Right ventricle myocardium superior (tissue), 1 donor: ENCODE results near the gene SUN2. TPM values are rescaled to one million over a fixed set of nuclear protein-coding genes. Genes with fewer than 3 reads are reported as not detected.

Experiments used
- ATAC-seq: fragments of 200-7000 bp; cut with Tn5 transposase; one replicate; pipeline ENCODE4 v1.9.1; 2020; ENCODE audit warnings: mild to moderate bottlenecking; ENCODE audit not compliant: poor library complexity
- DNase-seq: peaks from one replicate; pipeline ENCODE4 v3.0.0-alpha.2; 2020
- intact Hi-C: fragments of 100-400 bp; cut with DNase I; formaldehyde crosslinking; loops from one replicate; pipeline ENCODE4 v1.11.2; 2022
- total RNA-seq: library from RNA; stranded (reverse); fragmentation: NEBNext Ultra II Directional; extraction: Animal tissue kit (Norgen Biotek cat#: 25700); gene quantifications from one replicate; pipeline ENCODE4 v1.2.1, GENCODE V29; 2021
- donor health status: DM: no; HTN: yes; CAD: no; lungs with severe emphysema.

The SUN2 gene
- total RNA-seq, 1 donor from 2014 or later, result 117 TPM

- ATAC-seq, result no peak
- no peak for DNase-seq
- intact Hi-C loops, result no loop called here
These were observed 15.0 kb downstream of the SUN2 start for GRCh38 chr22:38740754-38741153.

GRCh38 chr22:38740116-38740723, 15.6 kb downstream of the SUN2 start:
- no peak for DNase-seq
- intact Hi-C loops, result no loop called here
- ATAC-seq, result no peak

- ATAC-seq (peak; percentile 78), DNase-seq (peak; percentile 76)
- intact Hi-C loops, result no loop called here
These were observed 16.3 kb downstream of the SUN2 start for GRCh38 chr22:38739300-38740055.

GRCh38 chr22:38738475-38739070, 17.2 kb downstream of the SUN2 start:
- ATAC-seq, result no peak
- intact Hi-C loops, result no loop called here

GRCh38 chr22:38737302-38738060, 18.3 kb downstream of the SUN2 start:
- peak; percentile 20 for DNase-seq

More at GRCh38 chr22:38738475-38739070, 17.2 kb downstream of the SUN2 start:
- peak; percentile 29 for DNase-seq

GRCh38 chr22:38736257-38736570, 19.6 kb downstream of the SUN2 start:
- no peak for ATAC-seq
- DNase-seq, result peak; percentile 28
- intact Hi-C loops, result no loop called here

More at GRCh38 chr22:38737302-38738060, 18.3 kb downstream of the SUN2 start:
- intact Hi-C loops, result no loop called here
- ATAC-seq, result no peak

- DNase-seq (peak; percentile 35), ATAC-seq (no peak)
- intact Hi-C loops, result no loop called here
These were observed 20.1 kb downstream of the SUN2 start for GRCh38 chr22:38735465-38736256.

GRCh38 chr22:38735126-38735464, 20.7 kb downstream of the SUN2 start:
- DNase-seq (peak; percentile 33), ATAC-seq (no peak)
- intact Hi-C loops, result no loop called here

- DNase-seq (peak; percentile 26), ATAC-seq (no peak)
These were observed 21.2 kb downstream of the SUN2 start for GRCh38 chr22:38734421-38735100.

GRCh38 chr22:38733724-38734381, 21.9 kb downstream of the SUN2 start:
- intact Hi-C loops, result no loop called here
- peak; percentile 73 for ATAC-seq
- peak; percentile 77 for DNase-seq

More at GRCh38 chr22:38734421-38735100, 21.2 kb downstream of the SUN2 start:
- intact Hi-C loops, result no loop called here

GRCh38 chr22:38733329-38733723, 22.5 kb downstream of the SUN2 start:
- peak; percentile 47 for ATAC-seq
- peak; percentile 59 for DNase-seq
- intact Hi-C loops, result no loop called here

- intact Hi-C loops, result no loop called here
- no peak for DNase-seq
- ATAC-seq, result peak; percentile 46
These were observed 23.5 kb downstream of the SUN2 start for GRCh38 chr22:38732251-38732815.

GRCh38 chr22:38731703-38732161, 24.1 kb downstream of the SUN2 start:
- DNase-seq, result no peak
- no peak for ATAC-seq
- intact Hi-C loops, result no loop called here

- intact Hi-C loops, result no loop called here
- ATAC-seq (no peak), DNase-seq (no peak)
These were observed 25.4 kb downstream of the SUN2 start for GRCh38 chr22:38730411-38730871.

- no peak for DNase-seq
- ATAC-seq, result no peak
- intact Hi-C loops, result no loop called here
These were observed 25.9 kb downstream of the SUN2 start for GRCh38 chr22:38729946-38730345.

- DNase-seq (no peak), ATAC-seq (no peak)
- intact Hi-C loops, result no loop called here
These were observed 26.7 kb downstream of the SUN2 start for GRCh38 chr22:38728871-38729796.
